CD14-positive monocyte (primary cell): Measurements from ENCODE around the gene IGLL5. TPM values are rescaled to one million over a fixed set of nuclear protein-coding genes. Genes with fewer than 3 reads are reported as not detected.

Source experiments
- DNase-seq, 3 donors: peaks; one replicate each; pipeline ENCODE4 v3.0.0-alpha.2; 2011 to 2022
- H2AFZ ChIP-seq: 2 replicates; pipeline ENCODE4 v1.6.0; 2012; ENCODE audit warnings: mild to moderate bottlenecking, low read depth, low read length, inconsistent platforms; ENCODE audit not compliant: insufficient read depth, poor library complexity, severe bottlenecking
- H3K27ac ChIP-seq, 2 donors: 1 replicate in 1 of 2; 2 replicates in 1 of 2; pipeline ENCODE4 v1.5.1; 2012 to 2013; ENCODE audit warnings: low read length in 2 of 2, control low read depth in 1 of 2, inconsistent platforms in 1 of 2, low read depth in 1 of 2, mild to moderate bottlenecking in 1 of 2
- H3K27me3 ChIP-seq, 2 donors: one replicate each; pipeline versions ENCODE4 v1.6.0 to v1.6.1; 2011 to 2013; ENCODE audit warnings: low read length in 2 of 2; ENCODE audit not compliant: control insufficient read depth in 2 of 2, insufficient read depth in 2 of 2
- H3K36me3 ChIP-seq, 2 donors: replicated peaks in 1 of 2; 1 replicate in 1 of 2; 2 replicates in 1 of 2; pipeline versions ENCODE4 v1.5.1 to v1.6.1; 2012 to 2013; ENCODE audit warnings: low read length in 2 of 2, control low read depth in 1 of 2, inconsistent platforms in 1 of 2, mild to moderate bottlenecking in 1 of 2; ENCODE audit not compliant: insufficient read depth in 2 of 2, control insufficient read depth in 1 of 2
- H3K4me1 ChIP-seq, 2 donors: 1 replicate in 1 of 2; 2 replicates in 1 of 2; pipeline versions ENCODE4 v1.5.1 to v1.6.1; 2012 to 2013; ENCODE audit warnings: low read length in 2 of 2, control low read depth in 1 of 2, inconsistent platforms in 1 of 2, mild to moderate bottlenecking in 1 of 2, moderate library complexity in 1 of 2; ENCODE audit not compliant: insufficient read depth in 2 of 2, control insufficient read depth in 1 of 2
- H3K4me2 ChIP-seq: replicated peaks from 2 replicates; pipeline ENCODE3; 2012; ENCODE audit warnings: low read length, moderate library complexity, mild to moderate bottlenecking; ENCODE audit not compliant: poor library complexity, severe bottlenecking; ENCODE audit errors: extremely low read depth
- H3K4me3 ChIP-seq, 3 experiments: fragments of 200-600 bp in 1 of 3; sonication (generic) in 1 of 3; replicated peaks in 1 of 3; 1 replicate in 2 of 3; 2 replicates in 1 of 3; pipeline ENCODE4 v1.5.1; 2011 to 2013; ENCODE audit warnings: low read length in 3 of 3, mild to moderate bottlenecking in 3 of 3, control low read depth in 2 of 3, low read depth in 2 of 3, inconsistent platforms in 1 of 3, moderate library complexity in 1 of 3
- H3K79me2 ChIP-seq: 2 replicates; pipeline ENCODE4 v1.6.0; 2012; ENCODE audit warnings: mild to moderate bottlenecking, control low read depth, inconsistent platforms, low read length, moderate library complexity; ENCODE audit not compliant: insufficient read depth
- H3K9ac ChIP-seq: 2 replicates; pipeline ENCODE4 v1.6.0; 2017; ENCODE audit warnings: low read length, mild to moderate bottlenecking; ENCODE audit not compliant: insufficient read depth, poor library complexity, severe bottlenecking
- H3K9me3 ChIP-seq, 2 donors: replicated peaks in 1 of 2; 1 replicate in 1 of 2; 2 replicates in 1 of 2; pipeline versions ENCODE4 v1.5.1 to v1.6.1; 2012 to 2013; ENCODE audit warnings: low read length in 2 of 2, control low read depth in 1 of 2; ENCODE audit not compliant: control insufficient read depth in 1 of 2, insufficient read depth in 1 of 2
- H4K20me1 ChIP-seq: 2 replicates; pipeline ENCODE4 v1.6.0; 2012; ENCODE audit warnings: mild to moderate bottlenecking, low read length, control low read depth, moderate library complexity; ENCODE audit not compliant: insufficient read depth
- H3K27ac Mint-ChIP-seq, 7 donors: one replicate each; pipeline ENCODE4 v1.8.0; 2020; ENCODE audit warnings: mild to moderate bottlenecking in 7 of 7, mixed read lengths in 7 of 7, moderate library complexity in 6 of 7, inconsistent platforms in 2 of 7
- H3K27me3 Mint-ChIP-seq, 3 donors: one replicate each; pipeline ENCODE4 v1.8.0; 2021 to 2022; ENCODE audit warnings: low read depth in 3 of 3, mild to moderate bottlenecking in 3 of 3, mixed read lengths in 3 of 3, moderate library complexity in 3 of 3, inconsistent platforms in 1 of 3
- H3K36me3 Mint-ChIP-seq, 2 donors: one replicate each; pipeline ENCODE4 v1.8.0; 2020; ENCODE audit warnings: mixed read lengths in 2 of 2, inconsistent platforms in 1 of 2, mild to moderate bottlenecking in 1 of 2
- H3K4me1 Mint-ChIP-seq: one replicate; pipeline ENCODE4 v1.8.0; 2020; ENCODE audit warnings: mild to moderate bottlenecking, mixed read lengths
- H3K4me3 Mint-ChIP-seq, 2 donors: one replicate each; pipeline ENCODE4 v1.8.0; 2020; ENCODE audit warnings: mild to moderate bottlenecking in 2 of 2, mixed read lengths in 2 of 2, moderate library complexity in 1 of 2
- H3K9me3 Mint-ChIP-seq, 7 donors: one replicate each; pipeline ENCODE4 v1.8.0; 2020 to 2022; ENCODE audit warnings: mixed read lengths in 7 of 7, mild to moderate bottlenecking in 6 of 7, moderate library complexity in 6 of 7, inconsistent platforms in 2 of 7
- WGBS: methylation state at CpG from one replicate; pipeline ENCODE4 v1.1.5; 2013; ENCODE audit warnings: missing lambda C conversion rate; ENCODE audit not compliant: insufficient coverage; 5-methylcytosine and 5-hydroxymethylcytosine counted together
- intact Hi-C, 2 donors: fragments of 100-400 bp; cut with micrococcal nuclease; formaldehyde crosslinking; loops; one replicate each; pipeline versions ENCODE4 v1.15.0 to v1.15.1; 2023
- polyA plus RNA-seq, 3 donors: library from polyadenylated mRNA; depleted of rRNA in 1 of 3; unstranded in 2 of 3; stranded (reverse) in 1 of 3; fragments of 300-500 nt in 2 of 3; fragments of >200 nt in 1 of 3; fragmentation: Illumina TruSeq in 2 of 3; gene quantifications; 1 replicate in 2 of 3; 2 replicates in 1 of 3; pipeline ENCODE4 v1.2.3, GENCODE V29; 2012 to 2021
- TF ChIP-seq, protein P1 (sequence below): fragments of 200-600 bp; IDR thresholded peaks from one replicate; pipeline ENCODE4 v1.8.0; 2022; ENCODE audit warnings: antibody characterized with exemption, mild to moderate bottlenecking

The IGLL5 gene
- polyA plus RNA-seq, 3 donors: 0.21 to 0.38 TPM; not detected in 1

DNA sequence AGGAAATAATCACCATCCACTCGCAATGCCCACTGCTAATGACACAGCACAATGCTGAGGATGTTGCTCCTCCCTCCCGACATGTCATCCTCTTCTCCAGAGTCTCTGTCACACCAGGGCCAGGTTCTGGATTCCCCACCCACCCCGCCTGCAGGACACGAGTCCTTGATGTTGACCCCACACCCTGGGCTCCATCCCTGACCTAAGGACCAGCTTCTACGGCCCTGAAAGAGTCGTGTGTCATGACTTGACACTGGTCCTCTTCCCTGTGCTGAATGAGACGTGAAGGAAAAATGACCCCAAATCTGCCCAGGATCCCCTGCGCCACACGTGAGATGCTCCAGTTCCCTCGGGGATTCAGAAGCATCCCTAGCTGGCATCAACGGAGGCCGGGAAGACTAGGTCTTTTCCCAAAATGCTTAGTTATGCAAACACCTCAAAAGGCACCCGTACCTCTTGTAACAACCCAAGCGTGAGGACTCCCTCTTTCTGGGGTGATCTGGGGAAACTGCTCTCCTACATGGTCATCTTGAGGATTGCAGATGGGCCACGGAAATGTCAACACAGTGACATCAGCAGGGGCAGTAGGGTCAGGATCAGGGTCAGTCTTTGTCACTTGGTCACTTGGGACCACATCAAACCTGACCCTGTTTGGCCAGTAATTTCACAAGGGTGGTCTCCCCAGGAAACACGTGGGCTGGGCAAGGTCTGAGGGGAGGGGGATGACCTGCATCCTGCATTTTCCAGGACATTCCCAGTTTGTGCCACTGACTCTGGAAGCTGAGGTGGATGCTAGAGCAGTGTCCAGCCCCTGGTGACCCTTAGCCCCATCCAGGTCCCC lies 42.0 kb downstream of the IGLL5 start:
- peak overlapping the region; percentile 57 for H3K4me2 ChIP-seq
- peak overlapping the region in 1 of 3 experiments; percentile 38 for H3K4me3 ChIP-seq
- Mint-ChIP-seq H3K36me3 (peaks cover 5 to 7% of the 10 kb centered on the region in 2 donors), H3K27me3 (peaks cover 0 to 2% (median 1%) of the 10 kb centered on the region in 3 donors), H3K27ac (peak overlapping the region; percentile 97 to 100 (median 99)), H3K9me3 (peaks cover 0 to 2% (median 0%) of the 10 kb centered on the region in 7 donors), H3K4me3 (peak overlapping the region; percentile 34 to 67), H3K4me1 (peaks cover 71% of the 10 kb centered on the region)
- H2AFZ ChIP-seq: no peak overlapping the region
- peak; percentile 84 to 88 (median 84) for DNase-seq
- TF ChIP-seq, protein P1, sequence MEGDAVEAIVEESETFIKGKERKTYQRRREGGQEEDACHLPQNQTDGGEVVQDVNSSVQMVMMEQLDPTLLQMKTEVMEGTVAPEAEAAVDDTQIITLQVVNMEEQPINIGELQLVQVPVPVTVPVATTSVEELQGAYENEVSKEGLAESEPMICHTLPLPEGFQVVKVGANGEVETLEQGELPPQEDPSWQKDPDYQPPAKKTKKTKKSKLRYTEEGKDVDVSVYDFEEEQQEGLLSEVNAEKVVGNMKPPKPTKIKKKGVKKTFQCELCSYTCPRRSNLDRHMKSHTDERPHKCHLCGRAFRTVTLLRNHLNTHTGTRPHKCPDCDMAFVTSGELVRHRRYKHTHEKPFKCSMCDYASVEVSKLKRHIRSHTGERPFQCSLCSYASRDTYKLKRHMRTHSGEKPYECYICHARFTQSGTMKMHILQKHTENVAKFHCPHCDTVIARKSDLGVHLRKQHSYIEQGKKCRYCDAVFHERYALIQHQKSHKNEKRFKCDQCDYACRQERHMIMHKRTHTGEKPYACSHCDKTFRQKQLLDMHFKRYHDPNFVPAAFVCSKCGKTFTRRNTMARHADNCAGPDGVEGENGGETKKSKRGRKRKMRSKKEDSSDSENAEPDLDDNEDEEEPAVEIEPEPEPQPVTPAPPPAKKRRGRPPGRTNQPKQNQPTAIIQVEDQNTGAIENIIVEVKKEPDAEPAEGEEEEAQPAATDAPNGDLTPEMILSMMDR: peak; percentile 10
- H3K9ac ChIP-seq: peak overlapping the region; percentile 82
- no peaks in the 10 kb centered on the region for H3K9me3 ChIP-seq
- WGBS: 63% methylated on average over 11 of the region's 16 CpGs
- H3K27ac ChIP-seq: peak overlapping the region; percentile 93 to 99
- H4K20me1 ChIP-seq: no peaks in the 10 kb centered on the region
- H3K79me2 ChIP-seq: no peaks in the 10 kb centered on the region
- no peaks in the 10 kb centered on the region for H3K36me3 ChIP-seq
- intact Hi-C loops: loop anchor here in 1 of 2 donors (2.0 to 10.0 kb wide), 3 partner anchors 13 to 205 kb away; no protein-coding TSS in a partner anchor
- peaks cover 71 to 87% of the 10 kb centered on the region in 2 donors for H3K4me1 ChIP-seq
- no peaks in the 10 kb centered on the region for H3K27me3 ChIP-seq

DNA sequence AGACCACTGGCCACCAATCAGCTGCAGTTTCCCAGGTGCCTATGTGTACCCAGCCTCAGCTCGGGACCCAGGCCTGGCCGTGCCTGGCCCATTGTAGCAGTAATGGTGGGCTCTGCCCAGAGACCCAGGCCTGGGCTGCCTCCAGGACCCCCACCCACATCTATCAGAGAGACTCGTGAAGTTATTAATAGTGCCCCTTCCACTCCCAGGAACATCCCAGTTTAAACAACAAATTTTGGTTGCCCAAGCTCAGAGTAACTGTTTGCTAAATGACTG lies 42.5 kb downstream of the IGLL5 start:
- no peak for DNase-seq
- TF ChIP-seq, protein P1: no peak
- peaks cover 5 to 7% of the 10 kb centered on the region in 2 donors for H3K36me3 Mint-ChIP-seq

More for the DNA sequence above, 42.5 kb downstream of the IGLL5 start:
- Histone ChIP-seq H3K27me3 (no peaks in the 10 kb centered on the region), H3K4me1 (peaks cover 77 to 92% of the 10 kb centered on the region in 2 donors), H3K36me3 (no peaks in the 10 kb centered on the region), H3K9me3 (no peaks in the 10 kb centered on the region), H4K20me1 (no peaks in the 10 kb centered on the region), H3K4me3 (peak overlapping the region in 1 of 3 experiments; percentile 38), H3K27ac (peak overlapping the region; percentile 93 to 99), H3K4me2 (no peak overlapping the region), H3K79me2 (no peaks in the 10 kb centered on the region), H3K9ac (peak overlapping the region; percentile 82), H2AFZ (no peak overlapping the region)
- Mint-ChIP-seq H3K27ac (peak overlapping the region; percentile 97 to 100 (median 99)), H3K9me3 (peaks cover 0 to 2% (median 0%) of the 10 kb centered on the region in 7 donors), H3K4me3 (no peak overlapping the region), H3K4me1 (peaks cover 77% of the 10 kb centered on the region), H3K27me3 (peaks cover 0 to 2% (median 1%) of the 10 kb centered on the region in 3 donors)
- no CpG with 5 or more reads among the region's 3 CpGs for WGBS
- intact Hi-C loops: no loop called here
